Measurements from ENCODE around the gene SCGB3A1. TPM values are rescaled to one million over a fixed set of nuclear protein-coding genes. Genes with fewer than 3 reads are reported as not detected.

SCGB3A1 gene
- total and polyA plus RNA-seq, 9 of the 15 experiments (the other 6 are each of a cell fraction or from before 2014, with no cell fraction given), result 0.33 TPM; not detected in 8

DNA sequence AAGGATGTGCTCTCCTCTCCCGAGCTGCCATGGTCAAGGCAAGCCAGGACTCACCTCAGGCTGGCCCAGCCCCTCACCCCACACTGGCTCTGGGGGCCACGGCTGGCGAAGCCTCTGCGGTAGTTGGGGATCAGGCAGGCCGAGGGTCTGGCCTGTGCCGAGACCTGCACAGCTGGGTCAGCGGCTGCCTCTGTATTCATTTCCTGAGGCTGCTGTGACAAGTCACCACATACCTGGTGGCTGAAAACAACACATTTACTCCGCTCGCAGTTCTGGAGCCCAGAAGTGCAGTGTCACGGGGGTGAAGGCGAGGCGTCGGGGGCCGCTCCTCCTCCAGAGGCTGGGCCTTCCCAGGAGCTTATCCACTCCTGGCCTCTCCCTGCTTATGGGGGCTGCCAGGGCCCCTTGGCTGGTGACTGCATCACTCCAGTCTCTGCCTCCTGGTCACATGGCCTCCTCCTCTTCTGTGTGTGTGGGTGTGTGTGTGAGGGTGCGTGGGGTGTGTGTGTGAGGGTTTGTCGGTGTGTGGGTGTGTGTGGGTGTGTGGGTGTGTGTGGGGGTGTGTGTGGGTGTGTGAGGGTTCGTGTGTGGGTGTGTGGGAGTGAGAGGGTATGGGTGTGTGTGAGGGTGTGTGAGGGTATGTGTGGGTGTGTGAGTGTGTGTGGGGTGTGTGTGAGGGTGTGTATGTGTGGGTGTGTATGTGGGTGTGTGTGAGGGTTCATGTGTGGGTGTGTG, 3.2 kb upstream of the SCGB3A1 start (continued):
- no peak for TF ChIP-seq ATF1 (CRISPR knock-in tag; IDR thresholded peaks at IDR 0.05)
- TF ChIP-seq ATF1 (tag; IDR thresholded peaks at IDR 0.05), result no peak
- no peak for TF ChIP-seq ZC3H4 (CRISPR knock-in tag; IDR thresholded peaks at IDR 0.05; ENCODE audit: borderline replicate concordance)
- no peak for TF ChIP-seq ZC3H11A (IDR thresholded peaks at IDR 0.05; ENCODE audit: low read depth, low read length)

DNA sequence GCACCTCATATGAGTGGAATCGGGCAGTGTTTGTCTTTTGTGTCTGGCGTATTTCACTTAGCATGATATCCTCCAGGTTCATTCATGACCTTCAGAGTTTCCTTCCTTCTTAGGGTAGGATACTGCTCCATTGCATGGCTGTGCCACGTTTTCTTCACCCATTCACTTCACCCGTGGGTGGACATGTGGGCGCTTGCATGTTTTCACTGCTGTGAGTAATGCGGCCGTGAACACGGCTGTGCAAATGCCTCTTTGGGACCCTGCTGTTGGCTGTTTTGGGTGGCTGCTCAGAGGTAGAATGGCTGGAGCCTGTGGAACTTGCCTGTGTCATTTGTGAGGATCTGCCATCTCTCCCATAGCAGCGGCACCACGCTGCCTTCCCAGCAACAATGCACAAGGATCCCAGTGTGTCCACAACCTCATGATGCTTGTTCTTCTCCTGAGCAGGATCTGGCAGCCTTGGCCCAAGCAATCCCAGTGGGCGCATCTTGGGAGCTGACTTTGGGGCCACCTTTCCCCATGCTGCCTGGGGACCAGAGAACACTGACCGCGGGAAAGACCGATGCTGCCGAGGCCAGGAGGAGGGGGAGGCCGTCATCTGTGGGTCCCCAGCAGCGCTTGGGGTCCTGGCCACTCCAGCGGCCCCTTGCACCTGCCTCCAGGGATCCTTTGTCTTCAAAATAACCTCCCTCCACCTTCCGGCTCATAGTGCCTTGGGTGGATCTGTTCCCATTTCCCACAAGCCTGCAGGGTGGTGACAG, 2.3 kb upstream of the SCGB3A1 start:
- ATAC-seq (no peak), FAIRE-seq (no peak), DNase-seq (ENCODE audit: extremely low read depth in 1 of 4, low spot score in 3 of 4) (no peak)
- Histone ChIP-seq H3K9me3 (replicated peaks; ENCODE audit: control insufficient read depth, insufficient read depth, low read depth, low read length) (no peaks in the 10 kb centered on the region), H3K4me3 (no peak overlapping the region), H2AFZ (ENCODE audit: low read depth, low read length) (peak overlapping the region; percentile 89), H3K4me2 (ENCODE audit: insufficient read depth, low read length) (no peak overlapping the region), H3K27me3 (ENCODE audit: control insufficient read depth in 2 of 2, insufficient read depth in 2 of 2, low read length in 2 of 2) (peaks cover 3 to 22% of the 10 kb centered on the region in 2 experiments; a peak in 3 of 5 replicates), H3K9ac (ENCODE audit: insufficient read depth in 1 of 2, low read depth in 2 of 2, low read length in 2 of 2) (peak overlapping the region in 1 of 2 experiments; percentile 86; a peak in 1 of 4 replicates), H4K20me1 (replicated peaks; ENCODE audit: control insufficient read depth, insufficient read depth, low read length) (no peaks in the 10 kb centered on the region), H3K4me1 (replicated peaks in 1 of 2; ENCODE audit: control insufficient read depth in 2 of 2, insufficient read depth in 2 of 2, low read length in 2 of 2) (peaks cover 10 to 60% of the 10 kb centered on the region in 2 experiments; a peak in 4 of 5 replicates), H3K27ac (ENCODE audit: extremely low read depth, low read depth, low read length) (no peak overlapping the region), H3K9me1 (ENCODE audit: control insufficient read depth, insufficient read depth, low read length) (no peaks in the 10 kb centered on the region), H3K36me3 (ENCODE audit: control insufficient read depth, insufficient read depth, low read length) (no peaks in the 10 kb centered on the region), H3K79me2 (ENCODE audit: control insufficient read depth, insufficient read depth, low read length) (no peaks in the 10 kb centered on the region)
- ChIA-PET CTCF (ENCODE audit: low intra/inter-chr PET ratio) (no interaction called here), POLR2A (no interaction called here)
- 67% methylated on average over 19 of the region's 19 CpGs for WGBS (ENCODE audit: insufficient coverage, low coverage, missing lambda C conversion rate)
- intact Hi-C loops (cut with micrococcal nuclease), result no loop called here
- in situ Hi-C loops (cut with MboI), result no loop called here
- no TSS peak for BruUV-seq (replicated peaks)
- TF ChIP-seq NR2C1 (IDR thresholded peaks at IDR 0.05) (no peak), NR2C1 (tag; IDR thresholded peaks at IDR 0.05) (no peak), HDGF (IDR thresholded peaks at IDR 0.05) (no peak), ZNF584 (CRISPR knock-in tag; IDR thresholded peaks at IDR 0.05; ENCODE audit: low read depth) (no peak), ASH1L (IDR thresholded peaks at IDR 0.05; ENCODE audit: borderline replicate concordance, low read depth, partially characterized antibody) (no peak), ZFPM2 (CRISPR knock-in tag; IDR thresholded peaks at IDR 0.05) (no peak), ZNF668 (CRISPR knock-in tag; IDR thresholded peaks at IDR 0.05) (no peak), ZNF444 (CRISPR knock-in tag; IDR thresholded peaks at IDR 0.05) (no peak)
- TF ChIP-seq, protein P1, sequence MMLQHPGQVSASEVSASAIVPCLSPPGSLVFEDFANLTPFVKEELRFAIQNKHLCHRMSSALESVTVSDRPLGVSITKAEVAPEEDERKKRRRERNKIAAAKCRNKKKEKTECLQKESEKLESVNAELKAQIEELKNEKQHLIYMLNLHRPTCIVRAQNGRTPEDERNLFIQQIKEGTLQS (IDR thresholded peaks at IDR 0.05), result no peak
- TF ChIP-seq, protein P1 (CRISPR knock-in tag; conservative IDR thresholded peaks at IDR 0.05), result no peak
- TF ChIP-seq, protein P2, sequence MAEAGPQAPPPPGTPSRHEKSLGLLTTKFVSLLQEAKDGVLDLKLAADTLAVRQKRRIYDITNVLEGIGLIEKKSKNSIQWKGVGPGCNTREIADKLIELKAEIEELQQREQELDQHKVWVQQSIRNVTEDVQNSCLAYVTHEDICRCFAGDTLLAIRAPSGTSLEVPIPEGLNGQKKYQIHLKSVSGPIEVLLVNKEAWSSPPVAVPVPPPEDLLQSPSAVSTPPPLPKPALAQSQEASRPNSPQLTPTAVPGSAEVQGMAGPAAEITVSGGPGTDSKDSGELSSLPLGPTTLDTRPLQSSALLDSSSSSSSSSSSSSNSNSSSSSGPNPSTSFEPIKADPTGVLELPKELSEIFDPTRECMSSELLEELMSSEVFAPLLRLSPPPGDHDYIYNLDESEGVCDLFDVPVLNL (CRISPR knock-in tag; IDR thresholded peaks at IDR 0.05; ENCODE audit: low read depth), result no peak
- TF ChIP-seq, protein P3, sequence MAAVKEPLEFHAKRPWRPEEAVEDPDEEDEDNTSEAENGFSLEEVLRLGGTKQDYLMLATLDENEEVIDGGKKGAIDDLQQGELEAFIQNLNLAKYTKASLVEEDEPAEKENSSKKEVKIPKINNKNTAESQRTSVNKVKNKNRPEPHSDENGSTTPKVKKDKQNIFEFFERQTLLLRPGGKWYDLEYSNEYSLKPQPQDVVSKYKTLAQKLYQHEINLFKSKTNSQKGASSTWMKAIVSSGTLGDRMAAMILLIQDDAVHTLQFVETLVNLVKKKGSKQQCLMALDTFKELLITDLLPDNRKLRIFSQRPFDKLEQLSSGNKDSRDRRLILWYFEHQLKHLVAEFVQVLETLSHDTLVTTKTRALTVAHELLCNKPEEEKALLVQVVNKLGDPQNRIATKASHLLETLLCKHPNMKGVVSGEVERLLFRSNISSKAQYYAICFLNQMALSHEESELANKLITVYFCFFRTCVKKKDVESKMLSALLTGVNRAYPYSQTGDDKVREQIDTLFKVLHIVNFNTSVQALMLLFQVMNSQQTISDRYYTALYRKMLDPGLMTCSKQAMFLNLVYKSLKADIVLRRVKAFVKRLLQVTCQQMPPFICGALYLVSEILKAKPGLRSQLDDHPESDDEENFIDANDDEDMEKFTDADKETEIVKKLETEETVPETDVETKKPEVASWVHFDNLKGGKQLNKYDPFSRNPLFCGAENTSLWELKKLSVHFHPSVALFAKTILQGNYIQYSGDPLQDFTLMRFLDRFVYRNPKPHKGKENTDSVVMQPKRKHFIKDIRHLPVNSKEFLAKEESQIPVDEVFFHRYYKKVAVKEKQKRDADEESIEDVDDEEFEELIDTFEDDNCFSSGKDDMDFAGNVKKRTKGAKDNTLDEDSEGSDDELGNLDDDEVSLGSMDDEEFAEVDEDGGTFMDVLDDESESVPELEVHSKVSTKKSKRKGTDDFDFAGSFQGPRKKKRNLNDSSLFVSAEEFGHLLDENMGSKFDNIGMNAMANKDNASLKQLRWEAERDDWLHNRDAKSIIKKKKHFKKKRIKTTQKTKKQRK (IDR thresholded peaks at IDR 0.05; ENCODE audit: borderline replicate concordance, low read depth, low read length), result no peak
